HG03439 (cell line): ENCODE data around the gene ERC2.
"Not testable (repeated sequence)": the region's sequence is repeated elsewhere in the genome, so short reads cannot be mapped to it uniquely, and the experiment has no call there.

Experiments
- ATAC-seq: cut with Tn5 transposase; IDR thresholded peaks from one replicate; pipeline ENCODE4 v1.9.1; 2021; ENCODE audit warnings: mild to moderate bottlenecking, moderate library complexity; ENCODE audit not compliant: unreplicated experiment

ERC2 gene

DNA sequence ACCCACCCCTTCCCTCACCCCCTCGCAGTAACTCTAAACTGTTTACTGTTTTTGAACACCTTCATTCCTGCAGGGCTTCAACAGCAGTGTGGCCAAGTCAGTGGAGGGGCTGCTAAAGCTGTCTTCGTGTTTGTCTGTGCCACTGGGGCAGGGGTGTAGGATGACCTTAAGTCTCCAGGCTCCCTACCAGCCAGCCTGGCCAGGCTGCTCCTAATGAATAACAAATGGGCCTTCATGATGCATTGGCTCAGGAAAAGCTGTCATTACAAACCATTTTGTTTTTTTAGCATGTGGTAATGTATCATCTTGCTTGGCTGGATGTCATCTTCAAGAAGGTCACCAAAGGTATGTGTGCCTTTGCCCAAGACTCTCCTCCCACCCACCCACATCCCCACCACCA is 609.0 kb downstream of the ERC2 start:
- ATAC-seq: no peak

DNA sequence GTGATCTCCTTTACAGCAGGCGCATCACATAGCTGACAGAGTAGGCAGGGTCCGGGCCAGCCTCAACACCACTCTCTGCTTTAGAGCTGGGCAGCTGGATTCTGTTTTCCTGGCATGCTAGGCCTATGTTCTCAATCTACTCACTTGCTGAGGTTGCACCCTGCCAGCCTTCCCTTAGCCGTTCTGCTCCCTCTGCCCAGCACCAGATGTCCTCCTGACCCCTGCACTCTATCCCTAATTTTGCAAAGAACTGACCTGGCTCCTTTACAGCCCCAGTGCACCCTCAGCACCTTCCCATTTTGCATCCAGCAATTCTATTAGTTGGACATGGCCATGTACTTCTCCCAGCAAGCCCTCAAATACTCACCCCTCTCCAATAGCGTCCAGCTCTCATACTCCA is 609.5 kb downstream of the ERC2 start:
- no peak for ATAC-seq

DNA sequence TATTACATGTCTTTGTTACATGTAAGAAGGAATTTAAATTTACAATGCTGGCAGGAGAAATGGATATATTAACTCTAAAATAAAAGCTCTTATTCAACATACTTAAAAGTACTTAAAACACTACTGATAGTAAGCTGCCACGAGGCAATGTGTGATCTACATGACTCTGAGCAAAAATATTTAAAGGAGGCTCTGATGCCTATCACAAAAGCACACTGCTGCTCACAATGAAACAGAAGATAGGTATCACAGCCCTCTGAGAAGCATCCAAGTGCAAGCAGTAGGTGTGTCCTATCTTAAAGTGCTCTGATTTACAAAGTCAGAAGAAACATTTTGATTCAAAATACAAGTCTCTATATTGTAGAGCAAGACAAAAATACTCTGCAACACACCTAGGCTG is 610.0 kb downstream of the ERC2 start:
- ATAC-seq: no peak

DNA sequence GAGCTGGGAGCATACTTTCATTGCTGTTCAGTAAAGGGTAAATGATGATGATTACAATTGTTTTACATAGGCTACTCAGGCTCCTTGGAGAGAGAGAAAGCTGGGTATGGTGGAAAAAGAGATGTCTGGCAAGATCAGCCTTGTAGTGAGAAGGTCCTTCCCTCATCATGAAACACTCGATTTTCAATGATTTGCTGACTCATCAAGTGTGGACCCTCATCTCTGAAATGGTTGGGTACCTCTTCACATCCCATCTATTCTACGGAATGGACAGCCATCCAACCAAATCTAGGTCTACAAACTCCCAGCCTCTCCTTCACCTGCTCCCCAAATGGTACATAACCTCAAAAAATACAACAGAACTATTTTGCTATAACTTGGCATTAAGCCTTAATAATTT is 610.6 kb downstream of the ERC2 start:
- no peak for ATAC-seq

DNA sequence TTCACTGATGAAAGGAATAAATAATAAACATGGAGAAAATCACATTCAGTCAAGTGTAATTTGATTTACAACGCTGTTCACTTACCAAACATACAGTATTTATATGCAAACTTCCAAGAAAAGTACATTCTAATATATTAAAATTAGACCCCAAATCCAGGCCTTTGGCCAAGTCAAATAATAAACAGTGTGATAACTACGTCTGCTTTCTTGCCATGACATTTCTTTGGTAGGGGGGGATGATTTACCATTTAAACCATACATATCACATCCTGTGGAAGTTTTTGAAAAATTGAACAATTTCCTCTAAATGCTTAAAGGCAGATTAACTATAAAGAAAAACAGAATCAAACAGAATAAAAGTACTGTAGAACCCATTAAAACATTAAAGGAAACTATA is 613.0 kb downstream of the ERC2 start:
- ATAC-seq: no peak

DNA sequence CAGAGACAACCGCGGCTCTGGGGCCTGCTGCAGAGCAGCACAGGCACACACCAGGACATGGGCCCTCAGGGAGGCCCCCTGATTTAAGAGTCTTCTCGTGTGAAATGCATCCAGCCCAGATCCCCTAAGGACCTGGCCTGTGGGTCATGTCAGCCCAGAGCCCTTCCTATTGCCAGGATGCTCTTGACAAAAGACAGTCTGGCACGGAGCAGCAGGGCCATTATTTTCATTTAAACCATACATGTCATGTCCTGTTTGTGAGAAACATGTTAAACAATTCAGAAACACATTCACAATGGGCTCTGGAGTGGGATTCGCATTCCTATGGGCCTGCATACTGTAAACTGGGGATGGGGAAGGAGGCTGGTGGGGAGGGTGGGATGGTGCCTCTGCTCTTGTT is 613.8 kb downstream of the ERC2 start:
- ATAC-seq: no peak

DNA sequence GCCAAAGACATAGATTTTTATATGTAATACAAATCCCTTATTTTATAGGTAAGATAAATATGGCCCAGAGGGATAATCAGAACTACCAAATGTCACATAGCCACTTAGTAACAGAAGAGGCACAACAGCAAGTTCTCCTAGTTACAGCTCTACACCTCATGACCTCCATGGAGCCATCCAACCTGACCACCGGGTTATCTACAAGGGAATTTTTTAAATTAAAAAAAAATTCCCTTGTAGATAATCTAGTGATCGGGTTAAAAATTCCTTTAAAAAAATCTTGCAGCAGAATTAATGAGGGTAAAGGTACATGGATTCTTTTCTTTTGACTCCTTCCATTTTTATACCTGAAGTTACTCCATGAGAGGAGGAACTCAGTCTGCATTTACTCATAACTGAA is 615.9 kb downstream of the ERC2 start:
- no peak for ATAC-seq

DNA sequence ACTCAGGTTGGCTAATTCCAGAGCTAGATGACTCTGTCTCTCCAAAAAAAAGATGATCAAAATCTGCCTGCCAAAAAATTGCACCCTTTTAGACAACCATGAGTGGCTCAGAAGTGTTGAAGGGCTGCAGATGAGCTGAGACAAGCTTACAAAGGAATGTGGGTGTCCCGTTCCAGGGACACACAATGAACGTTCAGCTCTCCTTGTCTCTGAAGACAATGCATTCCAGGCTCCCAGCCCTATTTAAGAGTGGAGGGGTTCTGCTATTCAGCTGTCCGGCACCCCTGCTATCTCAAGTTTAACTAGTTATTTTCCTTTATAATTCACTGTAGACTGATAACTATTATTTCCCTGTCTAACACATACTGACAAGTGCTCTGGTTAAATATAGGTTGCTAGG is 626.1 kb downstream of the ERC2 start:
- no peak for ATAC-seq

DNA sequence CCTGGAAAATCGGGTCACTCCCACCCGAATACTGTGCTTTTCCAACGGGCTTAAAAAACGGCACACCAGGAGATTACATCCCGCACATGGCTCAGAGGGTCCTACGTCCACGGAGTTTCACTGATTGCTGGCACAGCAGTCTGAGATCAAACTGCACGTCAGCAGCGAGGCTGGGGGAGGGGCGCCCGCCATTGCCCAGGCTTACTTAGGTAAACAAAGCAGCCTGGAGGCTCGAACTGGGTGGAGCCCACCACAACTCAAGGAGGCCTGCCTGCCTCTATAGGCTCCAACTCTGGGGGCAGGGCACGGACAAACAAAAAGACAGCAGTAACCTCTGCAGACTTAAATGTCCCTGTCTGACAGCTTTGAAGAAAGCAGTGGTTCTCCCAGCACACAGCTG is 636.4 kb downstream of the ERC2 start:
- not testable (repeated sequence) for ATAC-seq

DNA sequence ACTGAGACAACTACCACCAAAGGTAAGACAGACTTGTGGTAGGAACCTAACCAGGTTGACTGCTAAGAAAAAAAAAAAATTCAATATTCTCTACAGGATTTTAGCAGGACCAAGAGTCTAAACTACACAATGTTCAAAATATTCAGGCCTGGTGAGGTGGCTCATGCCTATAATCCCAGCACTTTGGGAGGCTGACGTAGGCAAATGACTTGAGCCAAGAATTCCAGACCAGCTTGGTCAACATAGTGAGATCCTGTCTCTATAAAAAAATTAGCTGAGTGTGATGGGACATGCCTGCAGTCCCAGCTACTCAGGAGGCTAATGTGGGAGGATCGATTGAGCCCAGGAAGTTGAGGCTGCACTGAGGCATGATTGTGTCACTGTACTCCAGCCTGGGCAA is 639.6 kb downstream of the ERC2 start:
- ATAC-seq: no peak

DNA sequence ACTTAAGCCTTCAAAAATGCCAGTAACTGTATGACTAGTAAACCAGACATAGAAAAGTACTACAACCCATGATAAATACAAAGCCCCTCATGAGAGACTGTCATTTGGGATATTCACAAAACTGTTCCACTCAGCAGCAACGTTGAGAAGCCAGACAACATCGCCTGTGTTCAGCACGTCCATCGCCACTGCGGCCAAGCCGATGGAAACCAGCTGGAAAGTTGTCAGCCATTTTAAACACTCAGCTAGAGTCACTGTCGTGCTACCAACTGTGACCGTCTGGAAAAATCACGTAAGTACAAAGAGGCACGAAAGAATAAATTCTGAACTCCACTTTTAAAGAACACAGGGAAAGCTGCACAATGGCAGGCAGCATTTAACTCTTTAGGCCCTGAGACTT is 640.5 kb downstream of the ERC2 start:
- no peak for ATAC-seq

DNA sequence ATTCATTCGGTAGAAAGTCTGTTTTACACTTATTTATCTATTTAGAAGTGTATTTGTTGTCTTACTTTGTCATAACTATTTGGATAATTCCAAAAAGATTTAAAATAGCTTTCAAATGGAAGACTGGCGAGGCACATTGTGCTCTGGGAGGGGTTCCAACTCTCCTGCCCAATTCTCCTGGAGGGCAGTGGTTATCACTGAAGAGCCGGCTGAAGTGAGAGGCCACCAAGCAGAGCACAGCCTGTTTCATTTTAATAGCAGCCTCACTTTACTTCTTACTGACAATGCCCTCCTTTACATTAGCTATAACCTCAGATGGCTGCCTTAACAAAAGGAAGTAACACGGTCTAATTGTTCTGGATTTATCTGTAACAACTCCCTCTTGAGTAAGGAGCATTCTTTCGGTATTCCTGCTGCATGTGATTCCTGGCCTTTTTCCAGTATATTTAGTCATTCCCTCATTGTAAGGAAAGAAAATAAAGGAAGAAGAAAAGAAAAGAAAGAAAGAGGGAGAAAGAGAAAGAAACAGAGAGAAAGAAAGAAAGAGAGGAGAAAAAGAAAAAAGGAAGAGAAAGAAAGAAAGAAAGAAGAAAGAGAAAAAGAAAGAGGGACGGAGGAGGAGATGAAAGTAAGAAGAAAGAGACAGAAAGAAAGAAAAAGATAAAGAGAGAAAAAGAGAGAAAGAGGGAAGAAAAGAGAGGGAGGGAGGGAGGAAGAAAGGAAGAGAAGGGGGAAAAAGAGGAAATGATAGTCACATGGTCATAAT is 641.4 kb downstream of the ERC2 start:
- ATAC-seq: no peak

DNA sequence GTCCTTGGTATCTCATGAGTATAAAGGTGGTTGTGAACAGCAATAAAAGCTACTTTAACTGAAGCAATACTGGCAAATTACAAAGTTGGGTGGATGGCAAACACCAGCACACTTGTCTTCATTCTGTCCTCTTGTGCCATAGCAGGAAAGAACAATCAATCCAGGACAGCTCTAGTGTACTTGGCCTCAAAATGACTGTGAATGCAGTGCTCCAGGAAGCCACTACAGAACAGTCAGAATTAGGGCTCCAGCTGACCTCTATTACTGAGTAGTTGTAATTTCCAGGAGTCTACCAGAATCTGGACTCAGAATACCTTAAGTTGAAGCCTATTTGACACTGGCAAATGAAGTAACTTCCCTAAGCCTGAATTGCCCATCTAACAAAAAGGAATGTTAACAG is 642.2 kb downstream of the ERC2 start:
- no peak for ATAC-seq

DNA sequence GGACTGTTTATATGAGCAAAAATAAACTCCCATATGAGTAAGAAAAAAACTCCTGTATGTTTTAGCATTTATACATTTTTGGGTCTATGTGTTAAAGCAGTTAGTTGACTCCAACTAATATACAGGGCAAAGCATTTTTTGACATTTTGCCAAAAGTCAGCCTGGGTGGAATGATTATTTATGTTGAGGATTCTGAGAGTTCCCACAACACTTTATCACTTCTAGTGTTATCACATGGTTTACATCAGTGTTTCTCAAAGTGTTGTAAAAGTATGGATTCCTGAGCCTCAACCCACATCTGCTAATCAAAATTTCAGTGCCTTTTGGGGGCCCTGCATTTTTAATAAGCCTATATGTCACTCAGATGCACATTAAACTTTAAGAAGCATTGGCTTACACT is 643.9 kb downstream of the ERC2 start:
- ATAC-seq: no peak

DNA sequence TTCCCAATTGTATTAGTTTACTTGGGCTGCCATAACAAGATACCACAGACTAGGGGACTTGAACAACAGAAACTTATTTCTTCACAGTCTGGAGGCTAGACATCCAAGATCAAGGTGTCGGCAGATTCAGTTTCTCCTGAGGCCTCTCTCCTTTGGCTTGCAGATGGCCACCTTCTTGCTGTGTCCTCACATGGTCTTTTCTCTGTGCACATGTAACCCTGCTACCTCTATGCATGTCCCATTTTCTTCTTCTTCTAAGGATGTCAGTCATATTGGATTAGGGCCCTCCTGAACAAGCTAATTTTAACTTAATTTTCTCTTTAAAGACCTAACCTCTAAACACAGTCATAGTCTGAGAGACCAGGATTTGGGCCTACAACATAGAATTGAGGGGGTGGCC is 644.4 kb downstream of the ERC2 start:
- ATAC-seq: no peak

DNA sequence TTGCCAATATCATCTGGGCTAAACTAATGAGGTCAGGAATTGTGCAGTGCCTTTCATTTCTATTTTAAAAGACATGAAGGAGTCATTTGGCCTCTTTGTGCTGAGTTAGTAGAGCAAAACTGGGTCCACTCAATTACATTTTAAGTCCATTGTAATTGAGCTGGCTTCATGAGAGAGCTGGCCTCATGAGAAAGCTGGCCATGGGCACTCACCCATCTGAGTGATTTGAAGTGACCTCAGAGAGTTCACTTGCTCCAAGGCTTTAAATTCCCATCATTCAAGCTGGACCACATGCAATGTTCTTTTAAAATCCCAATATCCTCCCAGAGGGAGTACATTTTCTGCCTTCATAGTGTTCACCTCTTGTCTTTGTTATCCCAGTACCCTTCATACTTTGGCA is 645.3 kb downstream of the ERC2 start:
- ATAC-seq: no peak

DNA sequence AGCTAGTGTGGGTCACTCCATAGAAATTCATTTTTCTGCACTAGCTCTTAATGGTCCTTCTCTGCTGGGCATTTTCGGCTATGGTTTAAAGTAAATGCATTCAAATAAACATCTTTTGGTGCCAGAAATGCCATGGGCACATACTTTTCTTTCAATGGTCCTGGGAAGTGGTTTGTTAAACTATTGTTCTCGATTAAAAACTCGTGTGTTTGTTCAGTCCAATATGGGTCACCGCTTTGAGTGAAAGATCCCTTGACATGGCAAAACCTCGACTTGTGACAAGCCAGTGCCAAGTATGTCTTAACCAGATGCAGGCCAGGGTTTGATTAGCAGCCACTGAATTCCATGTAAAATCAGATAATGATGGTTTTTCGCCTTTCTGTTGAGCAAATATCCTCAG is 649.3 kb downstream of the ERC2 start:
- ATAC-seq: no peak

DNA sequence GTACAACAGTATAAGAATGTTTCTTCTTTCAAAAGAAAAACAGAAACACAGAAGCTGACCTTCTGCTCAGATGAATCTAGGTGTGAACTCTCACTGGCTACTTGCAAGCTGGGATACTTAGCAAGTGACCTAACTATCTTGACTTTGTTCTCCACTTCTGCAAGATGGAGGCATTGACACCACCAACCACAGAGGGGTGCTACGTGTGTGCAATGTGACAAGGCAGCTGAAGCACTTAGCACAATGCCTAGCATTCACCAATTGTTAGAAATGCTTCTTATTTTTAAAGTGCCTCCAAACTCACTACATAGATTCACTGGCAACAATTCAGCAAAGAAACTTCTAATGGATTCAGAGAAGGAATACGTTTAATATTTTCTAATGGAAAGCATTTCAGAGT is 649.8 kb downstream of the ERC2 start:
- ATAC-seq: no peak

DNA sequence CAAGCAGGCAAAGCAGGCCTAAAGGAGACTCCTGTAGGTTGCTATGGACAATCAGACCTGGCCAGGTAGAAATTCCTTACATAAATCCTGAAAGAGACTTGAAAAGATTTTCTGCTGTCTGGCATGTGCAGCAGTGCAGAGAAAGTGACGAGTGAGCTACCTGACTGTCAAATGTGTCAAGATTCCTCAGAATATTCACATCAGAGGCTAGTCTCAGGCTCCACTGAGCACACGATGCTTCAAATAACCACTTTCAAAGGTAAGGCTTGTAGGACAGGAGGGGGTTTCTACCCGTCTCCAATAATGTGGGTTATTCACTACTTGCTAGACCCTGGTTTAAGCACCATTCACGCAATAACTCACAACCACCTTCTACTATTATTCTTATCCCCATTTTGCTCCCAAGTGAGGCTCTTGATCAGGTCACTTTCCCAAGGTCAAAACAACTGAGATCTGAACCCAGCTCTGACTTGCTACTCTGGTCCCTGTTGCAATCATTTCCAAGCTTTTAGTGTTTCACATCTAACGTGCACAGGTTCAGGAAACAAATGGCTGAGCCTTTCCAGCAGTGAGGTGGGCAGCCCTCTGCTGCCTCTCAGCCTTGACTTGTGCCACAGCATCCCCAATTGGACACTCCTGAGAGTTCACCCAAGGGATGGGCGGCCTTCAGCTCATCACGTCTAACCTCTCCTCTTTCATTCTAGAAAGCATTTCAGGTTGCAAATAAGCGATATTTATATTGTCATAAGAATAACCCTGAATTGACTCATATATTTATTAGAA is 651.3 kb downstream of the ERC2 start:
- no peak for ATAC-seq

DNA sequence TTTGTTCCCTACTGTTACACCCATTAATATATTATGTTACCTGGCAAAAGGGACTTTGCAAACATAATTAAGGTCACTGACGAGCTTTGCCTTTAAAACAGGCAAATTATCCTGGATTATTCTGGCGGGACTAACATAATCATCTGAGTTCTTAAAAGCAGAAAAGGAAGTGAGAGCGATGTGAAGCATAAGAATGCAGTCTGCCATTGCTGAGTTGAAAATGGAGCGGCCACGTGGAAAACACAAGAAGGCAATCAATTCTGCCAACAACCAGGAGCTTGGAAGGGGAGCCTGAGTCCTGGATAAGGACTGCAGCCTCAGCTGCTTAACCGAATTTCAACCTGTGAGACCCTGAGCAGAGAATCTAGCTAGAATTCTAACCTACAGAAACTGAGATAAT is 653.0 kb downstream of the ERC2 start:
- ATAC-seq: no peak

DNA sequence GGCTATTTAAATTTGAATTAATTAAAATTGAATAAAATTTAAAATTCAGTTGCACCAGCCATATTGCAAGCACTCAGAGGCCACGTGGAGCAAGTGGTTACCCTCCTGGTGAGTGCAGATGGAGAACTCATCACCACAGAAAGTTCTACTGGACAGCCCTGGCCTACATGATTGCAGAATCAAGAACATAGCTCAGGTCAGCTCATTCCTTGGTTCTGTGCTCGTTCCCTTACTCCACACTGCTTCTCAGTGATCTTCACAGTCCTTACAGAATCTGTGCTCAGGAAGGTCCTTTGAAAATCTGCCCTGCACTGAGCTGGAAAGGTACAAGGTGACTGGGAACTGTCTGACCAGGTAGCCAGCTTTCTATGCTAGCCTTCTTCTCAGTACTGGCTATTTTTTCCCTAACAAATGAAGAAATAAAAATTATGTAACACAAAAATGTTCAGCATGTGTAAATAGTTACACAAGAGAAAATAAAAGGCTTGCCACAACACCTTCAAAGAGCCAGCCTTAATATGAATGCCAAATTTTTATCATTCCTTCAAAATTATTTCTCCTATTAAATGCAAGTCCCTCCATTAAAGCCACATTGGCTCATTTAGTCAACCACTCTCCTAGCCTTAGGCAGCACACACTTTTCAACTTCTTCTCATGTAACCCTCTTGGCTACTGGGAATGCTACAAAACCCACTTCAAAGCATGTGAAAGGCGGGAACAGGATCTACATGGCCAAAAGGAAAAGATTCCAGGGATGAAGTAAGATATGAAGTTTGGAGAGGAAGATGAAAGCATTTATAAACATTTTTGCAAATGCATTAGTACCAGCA is 654.8 kb downstream of the ERC2 start:
- no peak for ATAC-seq
